Esophagus muscularis mucosa (tissue), 4 donors: Measurements from ENCODE around the gene RNPS1. TPM values are rescaled to one million over a fixed set of nuclear protein-coding genes. Genes with fewer than 3 reads are reported as not detected.

Experiments used
- DNase-seq: peaks from one replicate; pipeline ENCODE4 v3.0.0-alpha.2; 2017; ENCODE audit errors: extremely low spot score
- H3K27ac ChIP-seq, 4 donors: fragments of 200-600 bp; sonication (generic); replicated peaks in 1 of 4; 1 replicate in 3 of 4; 2 replicates in 1 of 4; pipeline ENCODE4 v1.5.1; 2016 to 2019; ENCODE audit warnings: mild to moderate bottlenecking in 1 of 4
- H3K27me3 ChIP-seq, 4 donors: fragments of 200-600 bp; sonication (generic); one replicate each; pipeline versions ENCODE4 v1.5.1 to v1.6.0; 2016 to 2019
- H3K36me3 ChIP-seq, 4 donors: fragments of 200-600 bp; sonication (generic); one replicate each; pipeline ENCODE4 v1.5.1; 2016 to 2019
- H3K4me1 ChIP-seq, 4 donors: fragments of 200-600 bp; sonication (generic); one replicate each; pipeline ENCODE4 v1.5.1; 2016 to 2019
- H3K4me3 ChIP-seq, 4 donors: fragments of 200-600 bp; sonication (generic); 1 replicate in 2 of 4; 2 replicates in 2 of 4; pipeline ENCODE4 v1.5.1; 2016 to 2019; ENCODE audit warnings: mild to moderate bottlenecking in 4 of 4, moderate library complexity in 1 of 4
- H3K9me3 ChIP-seq, 4 donors: fragments of 200-600 bp; sonication (generic); 1 replicate in 3 of 4; 2 replicates in 1 of 4; pipeline ENCODE4 v1.5.1; 2016 to 2019
- EP300 ChIP-seq: sonication (generic); formaldehyde crosslinking; IDR thresholded peaks from one replicate; pipeline ENCODE4 v1.6.1; 2017; ENCODE audit warnings: antibody characterized with exemption
- POLR2A ChIP-seq: fragments of 450-650 bp; IDR thresholded peaks from one replicate; pipeline ENCODE4 v1.6.1; 2017; ENCODE audit warnings: antibody characterized with exemption, moderate library complexity, mild to moderate bottlenecking, low read depth
- POLR2AphosphoS5 ChIP-seq, 2 donors: sonication (generic); formaldehyde crosslinking; IDR thresholded peaks; one replicate each; pipeline ENCODE4 v1.6.1; 2017; ENCODE audit warnings: antibody characterized with exemption in 2 of 2
- WGBS: methylation state at CpG from one replicate; pipeline ENCODE4 v1.1.5; 2018; 5-methylcytosine and 5-hydroxymethylcytosine counted together
- intact Hi-C: fragments of 100-400 bp; cut with DNase I; formaldehyde crosslinking; loops from one replicate; pipeline ENCODE4 v1.15.1; 2023
- total RNA-seq, 4 donors: library from RNA; depleted of rRNA; stranded (reverse); fragments of >200 nt; gene quantifications; one replicate each; pipeline versions ENCODE4 v1.1.0 to v1.2.1, GENCODE V29; 2016
- TF ChIP-seq, protein P1 (sequence below), 3 experiments: fragments of 200-600 bp in 2 of 3; fragments of 450-650 bp in 1 of 3; sonication (generic) in 2 of 3; IDR thresholded peaks; one replicate each; pipeline ENCODE4 v1.5.1; 2017 to 2019; ENCODE audit warnings: antibody characterized with exemption in 3 of 3, mild to moderate bottlenecking in 2 of 3, moderate library complexity in 1 of 3

Gene RNPS1
- total RNA-seq, 4 donors from 2014 or later = 114 to 179 (median 151) TPM

- TF ChIP-seq, protein P1, sequence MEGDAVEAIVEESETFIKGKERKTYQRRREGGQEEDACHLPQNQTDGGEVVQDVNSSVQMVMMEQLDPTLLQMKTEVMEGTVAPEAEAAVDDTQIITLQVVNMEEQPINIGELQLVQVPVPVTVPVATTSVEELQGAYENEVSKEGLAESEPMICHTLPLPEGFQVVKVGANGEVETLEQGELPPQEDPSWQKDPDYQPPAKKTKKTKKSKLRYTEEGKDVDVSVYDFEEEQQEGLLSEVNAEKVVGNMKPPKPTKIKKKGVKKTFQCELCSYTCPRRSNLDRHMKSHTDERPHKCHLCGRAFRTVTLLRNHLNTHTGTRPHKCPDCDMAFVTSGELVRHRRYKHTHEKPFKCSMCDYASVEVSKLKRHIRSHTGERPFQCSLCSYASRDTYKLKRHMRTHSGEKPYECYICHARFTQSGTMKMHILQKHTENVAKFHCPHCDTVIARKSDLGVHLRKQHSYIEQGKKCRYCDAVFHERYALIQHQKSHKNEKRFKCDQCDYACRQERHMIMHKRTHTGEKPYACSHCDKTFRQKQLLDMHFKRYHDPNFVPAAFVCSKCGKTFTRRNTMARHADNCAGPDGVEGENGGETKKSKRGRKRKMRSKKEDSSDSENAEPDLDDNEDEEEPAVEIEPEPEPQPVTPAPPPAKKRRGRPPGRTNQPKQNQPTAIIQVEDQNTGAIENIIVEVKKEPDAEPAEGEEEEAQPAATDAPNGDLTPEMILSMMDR (IDR thresholded peaks at IDR 0.05) = no peak
- H3K36me3 ChIP-seq = peaks cover 23 to 100% (median 91%) of the 10 kb centered on the region in 4 donors
- DNase-seq = no peak
- H3K4me1 ChIP-seq = no peaks in the 10 kb centered on the region
- H3K4me3 ChIP-seq = no peak overlapping the region
- no peak overlapping the region for H3K27ac ChIP-seq
- intact Hi-C loops = no loop called here
- no peaks in the 10 kb centered on the region for H3K27me3 ChIP-seq
- no peaks in the 10 kb centered on the region for H3K9me3 ChIP-seq
- WGBS = 82% methylated on average over 28 of the region's 35 CpGs
Observed at GRCh38 chr16:2287916-2288547, 20.1 kb upstream of the RNPS1 start.

- no peak for DNase-seq
- WGBS = 100% methylated on average over 2 of the region's 17 CpGs
- Histone ChIP-seq H3K27ac (no peak overlapping the region), H3K27me3 (no peaks in the 10 kb centered on the region), H3K36me3 (peaks cover 15 to 92% (median 82%) of the 10 kb centered on the region in 4 donors), H3K4me1 (no peaks in the 10 kb centered on the region), H3K4me3 (no peak overlapping the region), H3K9me3 (no peaks in the 10 kb centered on the region)
- intact Hi-C loops = no loop called here
- TF ChIP-seq EP300 (no peak), POLR2AphosphoS5 (IDR thresholded peaks at IDR 0.05) (no peak), POLR2A (no peak)
- TF ChIP-seq, protein P1 (IDR thresholded peaks at IDR 0.05) = no peak
Observed at GRCh38 chr16:2286550-2286949, 18.6 kb upstream of the RNPS1 start.

- H3K9me3 ChIP-seq = no peaks in the 10 kb centered on the region
- H3K4me1 ChIP-seq = no peaks in the 10 kb centered on the region
- WGBS = 50% methylated on average over 4 of the region's 13 CpGs
- H3K4me3 ChIP-seq = no peak overlapping the region
- no peak overlapping the region for H3K27ac ChIP-seq
- intact Hi-C loops = no loop called here
- TF ChIP-seq POLR2A = no peak
- TF ChIP-seq EP300 = no peak
- TF ChIP-seq, protein P1 (IDR thresholded peaks at IDR 0.05) = no peak
- TF ChIP-seq POLR2AphosphoS5 (IDR thresholded peaks at IDR 0.05) = no peak
- no peaks in the 10 kb centered on the region for H3K27me3 ChIP-seq
- H3K36me3 ChIP-seq = peaks cover 8 to 92% (median 82%) of the 10 kb centered on the region in 4 donors
- no peak for DNase-seq
Observed at GRCh38 chr16:2285731-2286191, 17.8 kb upstream of the RNPS1 start.

GRCh38 chr16:2284797-2285576 lies 17.1 kb upstream of the RNPS1 start:
- peaks cover 11 to 92% (median 82%) of the 10 kb centered on the region in 4 donors for H3K36me3 ChIP-seq
- intact Hi-C loops = no loop called here
- H3K4me1 ChIP-seq = no peaks in the 10 kb centered on the region
- no peak for TF ChIP-seq EP300
- TF ChIP-seq, protein P1 (IDR thresholded peaks at IDR 0.05) = no peak
- TF ChIP-seq POLR2A = no peak
- TF ChIP-seq POLR2AphosphoS5 (IDR thresholded peaks at IDR 0.05) = no peak
- H3K4me3 ChIP-seq = no peak overlapping the region
- no peaks in the 10 kb centered on the region for H3K27me3 ChIP-seq
- 90% methylated on average over 28 of the region's 35 CpGs for WGBS
- H3K9me3 ChIP-seq = no peaks in the 10 kb centered on the region
- DNase-seq = no peak
- H3K27ac ChIP-seq = no peak overlapping the region
